Thoracic aorta (tissue), 2 donors: Measurements from ENCODE around the gene CCL2. TPM values are rescaled to one million over a fixed set of nuclear protein-coding genes. Genes with fewer than 3 reads are reported as not detected.
A peak's percentile ranks its signal among the peaks of the same experiment; 100 is the strongest.

Experiments
- ATAC-seq: fragments of 150-250 bp; one replicate; pipeline ENCODE4 v1.8.0; 2017; ENCODE audit warnings: low read depth; ENCODE audit not compliant: insufficient number of reproducible peaks, low FRiP score
- DNase-seq: peaks from one replicate; pipeline ENCODE4 v3.0.0-alpha.2; 2020; ENCODE audit warnings: low spot score
- H3K27ac ChIP-seq, 2 donors: fragments of 200-600 bp; sonication (generic); 1 replicate in 1 of 2; 2 replicates in 1 of 2; pipeline ENCODE4 v1.5.1; 2016; ENCODE audit warnings: mild to moderate bottlenecking in 2 of 2, moderate library complexity in 2 of 2
- H3K27me3 ChIP-seq: fragments of 200-600 bp; sonication (generic); replicated peaks from 2 replicates; pipeline ENCODE4 v1.6.0; 2016; ENCODE audit warnings: mild to moderate bottlenecking; ENCODE audit not compliant: insufficient read depth
- H3K36me3 ChIP-seq: fragments of 200-600 bp; sonication (generic); one replicate; pipeline ENCODE4 v1.5.1; 2016
- H3K4me1 ChIP-seq, 2 donors: fragments of 200-600 bp; sonication (generic); 1 replicate in 1 of 2; 2 replicates in 1 of 2; pipeline versions ENCODE4 v1.5.1 to v1.6.0; 2016; ENCODE audit warnings: low read depth in 2 of 2, mild to moderate bottlenecking in 1 of 2; ENCODE audit not compliant: control insufficient read depth in 1 of 2
- H3K4me3 ChIP-seq: fragments of 200-600 bp; sonication (generic); 2 replicates; pipeline ENCODE4 v1.5.1; 2016; ENCODE audit warnings: mild to moderate bottlenecking
- H3K9me3 ChIP-seq: fragments of 200-600 bp; sonication (generic); 2 replicates; pipeline ENCODE4 v1.5.1; 2016
- CTCF ChIP-seq: fragments of 200-600 bp; sonication (generic); IDR thresholded peaks from one replicate; pipeline ENCODE4 v1.5.1; 2019; ENCODE audit warnings: antibody characterized with exemption
- total RNA-seq, 2 donors: library from RNA; depleted of rRNA; stranded (reverse); fragments of >200 nt; gene quantifications; one replicate each; pipeline versions ENCODE4 v1.1.0 to v1.2.3, GENCODE V29; 2016

The CCL2 gene
- total RNA-seq, 2 donors from 2014 or later: 324 to 448 TPM

- H3K4me3 ChIP-seq: no peak overlapping the region
- H3K4me1 ChIP-seq: peaks cover 16 to 33% of the 10 kb centered on the region in 2 donors
- no peak for ATAC-seq
- H3K27ac ChIP-seq: no peak overlapping the region
- no peaks in the 10 kb centered on the region for H3K27me3 ChIP-seq
- DNase-seq: no peak
- H3K9me3 ChIP-seq: no peaks in the 10 kb centered on the region
- no peak for TF ChIP-seq CTCF
- H3K36me3 ChIP-seq: no peaks in the 10 kb centered on the region
Measured at GRCh38 chr17:34241062-34241461, 14.0 kb upstream of the CCL2 start.

- H3K27me3 ChIP-seq: no peaks in the 10 kb centered on the region
- H3K36me3 ChIP-seq: no peaks in the 10 kb centered on the region
- H3K9me3 ChIP-seq: no peaks in the 10 kb centered on the region
- no peak for ATAC-seq
- H3K4me3 ChIP-seq: no peak overlapping the region
- no peak for TF ChIP-seq CTCF
- H3K4me1 ChIP-seq: peaks cover 22 to 40% of the 10 kb centered on the region in 2 donors
- DNase-seq: no peak
- H3K27ac ChIP-seq: peak overlapping the region in 1 of 2 donors; percentile 35
Measured at GRCh38 chr17:34242587-34243363, 12.3 kb upstream of the CCL2 start.

GRCh38 chr17:34243364-34244320 is 11.4 kb upstream of the CCL2 start:
- peak overlapping the region in 1 of 2 donors; percentile 35 for H3K27ac ChIP-seq
- ATAC-seq (no peak), DNase-seq (no peak)
- H3K4me1 ChIP-seq: peaks cover 30 to 46% of the 10 kb centered on the region in 2 donors
- TF ChIP-seq CTCF: no peak
- no peaks in the 10 kb centered on the region for H3K36me3 ChIP-seq
- H3K4me3 ChIP-seq: no peak overlapping the region
- H3K9me3 ChIP-seq: no peaks in the 10 kb centered on the region
- H3K27me3 ChIP-seq: no peaks in the 10 kb centered on the region

GRCh38 chr17:34245351-34245905 is 9.7 kb upstream of the CCL2 start:
- Histone ChIP-seq H3K4me1 (peaks cover 46 to 57% of the 10 kb centered on the region in 2 donors), H3K4me3 (no peak overlapping the region), H3K27ac (no peak overlapping the region), H3K9me3 (no peaks in the 10 kb centered on the region), H3K36me3 (no peaks in the 10 kb centered on the region), H3K27me3 (no peaks in the 10 kb centered on the region)
- TF ChIP-seq CTCF: no peak
- DNase-seq: no peak
- no peak for ATAC-seq

GRCh38 chr17:34246446-34246845 is 8.6 kb upstream of the CCL2 start:
- H3K27ac ChIP-seq: peak overlapping the region in 1 of 2 donors; percentile 15
- TF ChIP-seq CTCF: no peak
- no peak for ATAC-seq

More at GRCh38 chr17:34246446-34246845, 8.6 kb upstream of the CCL2 start:
- Histone ChIP-seq H3K4me1 (peaks cover 55 to 59% of the 10 kb centered on the region in 2 donors), H3K27me3 (no peaks in the 10 kb centered on the region), H3K36me3 (no peaks in the 10 kb centered on the region), H3K4me3 (no peak overlapping the region), H3K9me3 (no peaks in the 10 kb centered on the region)
- no peak for DNase-seq
